Esophagus squamous epithelium (tissue), 4 donors: Measurements from ENCODE around the gene CRTAC1.

Experiments used
- POLR2A ChIP-seq, 4 donors: fragments of 450-650 bp; IDR thresholded peaks; one replicate each; pipeline ENCODE4 v1.6.1; 2017; ENCODE audit warnings: antibody characterized with exemption in 4 of 4, mild to moderate bottlenecking in 4 of 4, moderate library complexity in 3 of 4
- TF ChIP-seq, protein P1 (sequence below), 6 experiments: fragments of 450-650 bp in 4 of 6; fragments of 200-600 bp in 2 of 6; sonication (generic) in 2 of 6; IDR thresholded peaks; one replicate each; pipeline ENCODE4 v1.5.1; 2016 to 2019; ENCODE audit warnings: antibody characterized with exemption in 6 of 6, mild to moderate bottlenecking in 4 of 6, moderate library complexity in 4 of 6

- no peak for TF ChIP-seq POLR2A (IDR thresholded peaks at IDR 0.05)
- TF ChIP-seq, protein P1, sequence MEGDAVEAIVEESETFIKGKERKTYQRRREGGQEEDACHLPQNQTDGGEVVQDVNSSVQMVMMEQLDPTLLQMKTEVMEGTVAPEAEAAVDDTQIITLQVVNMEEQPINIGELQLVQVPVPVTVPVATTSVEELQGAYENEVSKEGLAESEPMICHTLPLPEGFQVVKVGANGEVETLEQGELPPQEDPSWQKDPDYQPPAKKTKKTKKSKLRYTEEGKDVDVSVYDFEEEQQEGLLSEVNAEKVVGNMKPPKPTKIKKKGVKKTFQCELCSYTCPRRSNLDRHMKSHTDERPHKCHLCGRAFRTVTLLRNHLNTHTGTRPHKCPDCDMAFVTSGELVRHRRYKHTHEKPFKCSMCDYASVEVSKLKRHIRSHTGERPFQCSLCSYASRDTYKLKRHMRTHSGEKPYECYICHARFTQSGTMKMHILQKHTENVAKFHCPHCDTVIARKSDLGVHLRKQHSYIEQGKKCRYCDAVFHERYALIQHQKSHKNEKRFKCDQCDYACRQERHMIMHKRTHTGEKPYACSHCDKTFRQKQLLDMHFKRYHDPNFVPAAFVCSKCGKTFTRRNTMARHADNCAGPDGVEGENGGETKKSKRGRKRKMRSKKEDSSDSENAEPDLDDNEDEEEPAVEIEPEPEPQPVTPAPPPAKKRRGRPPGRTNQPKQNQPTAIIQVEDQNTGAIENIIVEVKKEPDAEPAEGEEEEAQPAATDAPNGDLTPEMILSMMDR (IDR thresholded peaks at IDR 0.05): no peak
Measured at GRCh38 chr10:98063740-98064027, 33.3 kb upstream of the CRTAC1 start.
